HL-60/S4 treated with phorbol 12-myristate 13-acetate at 8.2 ng/mL for 4 days and 3 days (cell line): ENCODE measurements around the gene ZBTB20.

Experiments
- in situ Hi-C: fragments of 300-500 bp; cut with MboI; formaldehyde crosslinking; loops from 2 replicates; pipeline ENCODE4 v1.15.0; 2022; ENCODE audit warnings: low sequenced_read_pairs

Gene ZBTB20

DNA sequence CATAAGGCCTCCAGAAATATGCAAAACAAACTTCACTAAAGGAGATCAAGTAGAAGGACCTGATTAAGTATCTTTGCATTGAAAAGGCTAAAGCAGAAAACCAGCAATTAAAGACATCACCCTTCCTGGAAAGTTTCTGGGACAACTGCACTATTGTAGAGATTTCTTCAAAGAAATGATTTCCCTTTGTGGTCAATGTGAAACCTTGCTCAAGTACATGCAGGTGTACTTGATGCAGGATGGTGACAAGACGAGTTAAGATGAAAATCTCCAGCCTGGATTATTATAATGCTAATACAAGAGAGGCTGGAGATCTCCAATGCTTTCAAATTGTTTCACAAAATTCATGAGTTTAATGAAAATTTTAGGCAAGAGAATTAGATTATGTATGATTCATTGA, 644.9 kb downstream of the ZBTB20 start:
- in situ Hi-C loops: no loop called here

- in situ Hi-C loops: no loop called here
Measured at GRCh38 chr3:114499976-114500375, 647.1 kb downstream of the ZBTB20 start.

DNA sequence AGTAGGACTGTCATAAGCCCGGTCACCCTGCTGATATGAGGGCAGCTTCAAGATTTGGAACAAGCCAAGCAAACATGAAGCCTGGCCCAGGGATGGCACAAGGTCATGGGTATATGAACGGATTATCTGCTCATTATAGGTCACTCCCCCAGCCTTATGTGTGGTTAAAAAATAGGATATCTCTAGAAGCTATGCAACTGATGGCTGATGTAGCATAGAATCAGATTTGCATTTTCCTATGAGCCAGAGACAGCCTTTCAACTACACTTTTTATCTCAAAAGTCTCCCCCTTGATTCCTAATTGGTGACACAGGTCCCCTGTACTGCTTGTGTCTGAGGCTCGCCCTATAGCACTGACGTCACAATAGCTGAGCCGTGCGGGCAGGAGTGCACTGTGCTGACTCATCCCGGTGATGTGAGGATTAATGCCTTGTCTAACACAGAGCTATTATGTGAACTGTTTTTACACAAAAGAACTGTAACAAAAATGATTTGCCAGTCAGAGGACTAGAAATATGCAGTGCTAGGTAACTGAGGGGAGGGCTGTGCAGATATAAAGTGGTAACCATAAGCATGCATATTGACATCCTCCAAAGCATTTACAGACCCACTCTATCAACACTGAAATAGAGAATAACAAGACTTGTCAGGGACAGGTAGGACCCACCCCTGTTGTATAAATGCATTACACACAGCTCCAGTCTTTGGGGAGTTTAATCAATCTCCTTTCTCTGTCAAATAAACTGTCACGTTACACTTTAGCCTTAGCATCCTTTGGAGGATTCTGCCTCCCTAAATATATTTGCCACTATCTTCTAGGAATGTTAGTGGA, 648.3 kb downstream of the ZBTB20 start:
- in situ Hi-C loops: no loop called here

DNA sequence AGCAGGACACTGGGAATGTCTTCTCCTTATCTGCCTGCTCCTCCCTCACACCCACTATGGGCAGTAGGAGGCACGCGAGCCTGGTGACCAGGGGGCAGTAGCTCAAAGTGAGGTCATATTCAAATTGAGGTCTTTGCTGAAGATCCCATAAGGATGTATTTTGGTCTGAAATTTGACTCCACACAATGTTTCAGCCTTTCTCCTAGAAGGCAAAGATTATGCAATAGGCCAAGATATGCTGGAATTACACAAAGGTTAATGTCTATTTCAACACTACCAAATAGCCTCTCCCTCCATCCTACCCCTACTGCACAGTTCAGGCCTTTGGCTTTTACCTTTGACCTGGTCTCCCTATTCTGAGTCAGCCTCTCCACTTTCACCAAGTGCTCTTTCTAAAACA, 650.2 kb downstream of the ZBTB20 start:
- in situ Hi-C loops: no loop called here

DNA sequence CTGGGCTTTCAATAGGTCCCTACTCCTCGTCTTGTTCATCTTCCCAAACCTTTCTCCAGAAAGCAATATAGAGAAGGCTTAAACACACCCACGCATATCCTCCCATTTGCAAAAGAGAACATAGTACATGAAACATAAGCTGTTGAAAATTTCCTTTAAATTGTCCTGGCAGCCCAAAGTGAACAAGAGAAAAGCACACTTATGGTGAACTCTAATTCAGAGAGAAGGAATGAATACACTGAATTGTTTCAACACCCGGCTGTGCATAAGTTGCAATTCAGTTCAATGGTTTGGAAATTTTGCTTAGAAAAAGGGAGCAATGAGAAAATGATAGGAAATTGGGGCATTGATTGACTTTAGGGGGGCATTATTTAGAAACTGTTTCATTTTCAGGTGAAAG, 650.6 kb downstream of the ZBTB20 start:
- in situ Hi-C loops: no loop called here

DNA sequence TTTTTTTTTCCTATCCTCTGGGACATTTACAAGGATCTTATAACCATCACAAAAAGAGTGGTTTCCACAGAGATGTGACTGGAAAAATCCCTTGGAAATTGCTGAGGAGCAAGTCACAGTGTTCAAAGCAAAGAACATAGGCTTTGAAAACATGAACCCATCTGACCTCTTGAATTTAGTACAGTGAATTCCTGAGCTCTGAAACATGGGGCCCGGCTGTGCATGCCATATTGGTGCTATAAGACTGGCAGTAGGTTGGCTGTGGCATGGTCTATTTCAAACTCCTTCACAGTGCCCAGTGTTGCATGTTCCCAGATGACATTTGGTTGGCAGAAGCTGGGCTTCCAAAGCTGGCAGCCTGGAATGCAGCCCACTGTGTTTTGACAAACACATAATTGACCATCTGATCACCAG, 651.1 kb downstream of the ZBTB20 start:
- in situ Hi-C loops: no loop called here

- in situ Hi-C loops: no loop called here
Measured at GRCh38 chr3:114494498-114494897, 652.6 kb downstream of the ZBTB20 start.

DNA sequence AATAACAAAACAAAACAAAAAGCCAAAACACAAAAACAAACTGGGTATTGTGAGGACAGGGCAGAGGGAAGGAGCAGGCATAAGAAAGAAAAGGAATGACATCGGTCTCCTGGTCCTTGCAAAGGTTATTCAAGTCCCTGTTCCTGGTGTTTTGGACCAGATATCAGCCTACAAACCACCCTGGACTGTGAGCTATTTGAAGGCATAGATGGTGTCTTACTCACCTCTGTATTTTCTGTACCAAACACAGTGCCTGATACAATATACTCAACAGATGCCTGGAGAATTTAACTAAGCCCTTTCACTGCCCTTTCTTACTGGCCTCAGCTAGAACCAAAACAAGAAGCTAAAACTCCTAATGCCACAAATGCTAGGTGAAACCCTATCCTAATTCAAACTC, 656.3 kb downstream of the ZBTB20 start:
- in situ Hi-C loops: no loop called here

- in situ Hi-C loops: no loop called here
Measured at GRCh38 chr3:114487502-114487901, 659.6 kb downstream of the ZBTB20 start.

- in situ Hi-C loops: no loop called here
Measured at GRCh38 chr3:114484919-114485318, 662.2 kb downstream of the ZBTB20 start.

DNA sequence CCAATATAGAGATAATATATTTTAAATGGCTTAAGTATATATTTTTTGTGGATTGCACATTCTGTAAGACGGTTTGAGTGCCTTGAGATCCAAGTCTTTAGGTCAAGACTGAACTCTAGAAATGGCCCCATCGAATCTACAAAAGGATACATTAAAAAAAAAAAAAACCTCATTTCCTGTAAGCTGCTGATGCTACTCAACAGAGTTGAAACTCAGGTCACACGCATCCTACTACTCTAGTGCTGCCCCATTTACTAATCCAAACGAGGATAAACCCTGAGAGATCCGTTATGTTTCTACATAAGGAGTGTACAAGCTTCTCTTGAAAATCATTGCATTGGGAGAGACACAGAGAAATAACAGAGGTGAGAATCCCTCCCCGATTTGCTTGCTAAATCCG, 666.0 kb downstream of the ZBTB20 start:
- in situ Hi-C loops: no loop called here

DNA sequence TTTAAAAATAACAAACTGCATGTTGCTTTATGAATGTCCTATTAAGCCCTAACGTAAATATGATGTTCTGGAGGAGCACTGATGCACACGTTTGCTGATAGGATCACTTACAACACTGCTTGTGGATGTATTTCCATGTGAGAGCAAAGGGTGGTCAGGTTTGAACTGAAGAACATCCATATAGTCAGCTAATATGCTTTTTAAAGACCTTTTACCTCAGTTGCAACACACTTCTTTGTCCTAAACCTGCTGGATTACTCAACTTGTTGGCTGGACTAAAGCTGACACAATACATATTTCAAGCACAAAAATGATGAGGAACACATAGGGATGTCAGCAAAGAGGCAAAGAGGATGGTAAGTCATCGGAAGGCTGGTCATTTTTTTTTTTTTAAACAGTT, 666.6 kb downstream of the ZBTB20 start:
- in situ Hi-C loops: no loop called here

GRCh38 chr3:114478801-114479200, 668.3 kb downstream of the ZBTB20 start:
- in situ Hi-C loops: no loop called here

DNA sequence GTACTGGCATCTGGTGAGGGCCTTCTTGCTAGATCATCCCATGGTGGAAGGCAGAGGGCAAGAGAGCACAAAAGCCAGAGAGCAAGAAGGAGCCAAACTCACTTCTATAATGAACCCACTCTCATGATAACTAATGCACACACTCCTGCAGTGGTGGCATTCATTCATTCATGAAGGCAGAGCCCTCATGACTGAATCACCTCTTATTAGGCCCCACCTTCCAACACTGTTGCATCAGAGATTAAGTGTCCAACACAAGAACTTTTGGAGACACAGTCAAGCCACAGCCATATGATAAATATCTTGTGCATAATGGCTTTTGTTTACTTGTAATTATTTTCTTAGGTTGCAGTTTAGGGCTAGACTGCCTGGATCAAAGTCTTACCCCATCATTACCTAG, 670.6 kb downstream of the ZBTB20 start:
- in situ Hi-C loops: no loop called here

GRCh38 chr3:114471478-114471877, 675.6 kb downstream of the ZBTB20 start:
- in situ Hi-C loops: no loop called here

DNA sequence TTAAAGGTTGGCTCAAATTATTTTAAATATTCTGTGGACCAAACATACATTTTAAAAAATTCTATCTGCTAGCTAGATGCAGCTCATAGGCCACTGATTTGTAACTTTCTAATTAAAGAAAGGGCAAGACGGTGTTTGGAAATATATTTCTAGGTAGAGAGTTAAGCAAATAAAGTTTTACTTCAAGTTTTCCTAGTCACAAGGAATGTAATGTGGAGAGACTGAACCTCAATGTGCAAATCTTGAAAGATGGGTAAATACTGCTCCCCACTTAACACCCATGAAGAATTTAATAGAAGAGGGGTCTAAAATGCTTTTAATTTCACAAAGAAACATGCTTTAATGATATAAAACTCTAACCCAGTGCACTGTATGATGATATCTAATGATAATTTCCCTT, 678.0 kb downstream of the ZBTB20 start:
- in situ Hi-C loops: no loop called here

DNA sequence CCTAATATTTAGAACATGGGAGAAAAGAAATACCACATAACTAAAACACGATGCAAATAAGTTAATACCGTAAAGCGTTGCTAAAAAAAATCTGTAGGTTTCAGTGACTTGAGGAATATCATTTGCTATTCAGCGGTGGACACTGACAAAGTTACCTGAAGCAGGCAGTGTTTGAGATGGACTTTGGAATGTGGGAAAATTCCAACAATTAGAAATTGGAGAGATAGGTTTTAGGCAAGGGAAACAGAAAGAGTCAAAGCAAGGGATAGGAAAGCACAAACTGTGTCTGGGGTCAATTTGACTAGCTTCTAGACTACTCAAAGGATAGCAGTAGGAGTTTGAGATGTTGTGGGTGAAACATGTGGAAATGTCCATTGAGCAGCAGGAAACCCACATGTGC, 680.3 kb downstream of the ZBTB20 start:
- in situ Hi-C loops: no loop called here

GRCh38 chr3:114466251-114466650, 680.8 kb downstream of the ZBTB20 start:
- in situ Hi-C loops: no loop called here

GRCh38 chr3:114464548-114464947, 682.5 kb downstream of the ZBTB20 start:
- in situ Hi-C loops: no loop called here

GRCh38 chr3:114462750-114463149, 684.3 kb downstream of the ZBTB20 start:
- in situ Hi-C loops: no loop called here

DNA sequence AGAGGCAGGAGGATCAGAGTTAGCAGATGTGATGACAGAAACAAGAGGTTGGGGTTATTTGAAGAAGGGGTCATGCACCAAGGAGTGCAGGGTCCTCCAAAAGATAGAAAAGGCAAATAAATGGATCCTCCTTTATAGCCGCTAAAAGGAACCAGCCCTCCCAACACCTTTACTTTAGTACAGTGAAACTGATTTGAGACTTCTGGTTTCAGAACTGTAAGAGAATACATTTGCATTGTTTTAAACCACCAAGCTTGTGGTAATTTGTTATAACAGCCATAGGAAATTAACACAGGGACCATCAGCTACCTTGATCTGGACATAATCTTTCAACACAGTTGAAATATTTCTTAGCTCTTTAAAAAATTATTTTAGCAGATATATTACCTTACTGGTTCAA, 686.6 kb downstream of the ZBTB20 start:
- in situ Hi-C loops: no loop called here

DNA sequence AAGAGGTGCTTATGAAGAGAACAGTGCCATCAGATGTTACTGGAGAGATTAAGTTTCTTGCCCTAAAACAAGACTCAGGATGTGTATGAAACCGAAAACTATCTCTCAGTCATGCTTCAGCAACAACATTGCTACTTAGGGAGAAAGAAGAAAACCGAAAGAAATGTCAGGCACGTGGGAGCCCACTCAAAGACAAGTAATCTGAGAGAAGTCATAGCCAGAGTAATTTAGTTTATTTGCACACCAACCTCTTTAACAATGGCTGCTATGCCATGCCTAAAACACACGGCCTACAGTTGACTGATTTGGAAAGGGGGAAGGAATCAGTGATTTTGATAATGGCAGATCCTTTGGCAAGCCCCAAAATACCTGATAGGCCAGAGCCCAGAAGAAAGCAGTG, 690.3 kb downstream of the ZBTB20 start:
- in situ Hi-C loops: no loop called here

- in situ Hi-C loops: no loop called here
Measured at GRCh38 chr3:114455432-114455831, 691.7 kb downstream of the ZBTB20 start.
